ENCODE data around the gene DOC2B. TPM values are rescaled to one million over a fixed set of nuclear protein-coding genes. Genes with fewer than 3 reads are reported as not detected.

DOC2B gene
- total RNA-seq, 2 experiments from 2014 or later = not detected

GRCh38 chr17:159609-160008, 21.8 kb downstream of the DOC2B start:
- ATAC-seq (no peak), DNase-seq (no peak)
- Mint-ChIP-seq H3K36me3 (ENCODE audit: low read depth) (no peaks in the 10 kb centered on the region), H3K4me3 (no peak overlapping the region), H3K27me3 (peaks cover 2% of the 10 kb centered on the region), H3K4me1 (ENCODE audit: low read depth) (no peaks in the 10 kb centered on the region), H3K9me3 (no peaks in the 10 kb centered on the region), H3K27ac (no peak overlapping the region)
- ChIA-PET CTCF (no interaction called here), POLR2A (no interaction called here)
- TF ChIP-seq CTCF (IDR thresholded peaks at IDR 0.05) = no peak
- intact Hi-C loops (cut with micrococcal nuclease) = no loop called here

- no peaks in the 10 kb centered on the region for H3K36me3 Mint-ChIP-seq (ENCODE audit: low read depth)
- no peak overlapping the region for H3K4me3 Mint-ChIP-seq
- H3K27ac Mint-ChIP-seq = no peak overlapping the region
- H3K27me3 Mint-ChIP-seq = peaks cover 2% of the 10 kb centered on the region
- DNase-seq (no peak), ATAC-seq (no peak)
- TF ChIP-seq CTCF (IDR thresholded peaks at IDR 0.05) = no peak
- ChIA-PET CTCF (no interaction called here), POLR2A (no interaction called here)
- intact Hi-C loops (cut with micrococcal nuclease) = no loop called here
- no peaks in the 10 kb centered on the region for H3K9me3 Mint-ChIP-seq
- no peaks in the 10 kb centered on the region for H3K4me1 Mint-ChIP-seq (ENCODE audit: low read depth)
Observed at GRCh38 chr17:158379-158778, 23.1 kb downstream of the DOC2B start.

GRCh38 chr17:157901-158300, 23.5 kb downstream of the DOC2B start:
- ChIA-PET CTCF (no interaction called here), POLR2A (no interaction called here)
- no peak for ATAC-seq
- DNase-seq = no peak
- intact Hi-C loops (cut with micrococcal nuclease) = no loop called here
- H3K27ac Mint-ChIP-seq = no peak overlapping the region
- TF ChIP-seq CTCF (IDR thresholded peaks at IDR 0.05) = no peak
- no peak overlapping the region for H3K4me3 Mint-ChIP-seq
- H3K9me3 Mint-ChIP-seq = no peaks in the 10 kb centered on the region
- peaks cover 2% of the 10 kb centered on the region for H3K27me3 Mint-ChIP-seq
- H3K36me3 Mint-ChIP-seq (ENCODE audit: low read depth) = no peaks in the 10 kb centered on the region
- no peaks in the 10 kb centered on the region for H3K4me1 Mint-ChIP-seq (ENCODE audit: low read depth)

- no peak for TF ChIP-seq CTCF (IDR thresholded peaks at IDR 0.05)
- Mint-ChIP-seq H3K4me1 (ENCODE audit: low read depth) (no peaks in the 10 kb centered on the region), H3K4me3 (no peak overlapping the region), H3K27ac (no peak overlapping the region), H3K27me3 (peaks cover 2% of the 10 kb centered on the region), H3K9me3 (no peaks in the 10 kb centered on the region), H3K36me3 (ENCODE audit: low read depth) (no peaks in the 10 kb centered on the region)
- POLR2A ChIA-PET = no interaction called here
- CTCF ChIA-PET = interaction anchor here (1.3 kb wide), 1 partner anchor 8 kb away, joined by 3 read pairs; no protein-coding TSS in a partner anchor
- ATAC-seq (no peak), DNase-seq (no peak)
- intact Hi-C loops (cut with micrococcal nuclease) = no loop called here
Observed at GRCh38 chr17:156946-157345, 24.5 kb downstream of the DOC2B start.

- intact Hi-C loops (cut with micrococcal nuclease) = no loop called here
- no peak for TF ChIP-seq CTCF (IDR thresholded peaks at IDR 0.05)
- no peak overlapping the region for H3K4me3 Mint-ChIP-seq
Observed at GRCh38 chr17:156094-156621, 25.3 kb downstream of the DOC2B start.

More at GRCh38 chr17:156094-156621, 25.3 kb downstream of the DOC2B start:
- POLR2A ChIA-PET = no interaction called here
- ATAC-seq (no peak), DNase-seq (no peak)
- Mint-ChIP-seq H3K9me3 (no peaks in the 10 kb centered on the region), H3K27me3 (peaks cover 2% of the 10 kb centered on the region), H3K27ac (no peak overlapping the region), H3K36me3 (ENCODE audit: low read depth) (no peaks in the 10 kb centered on the region), H3K4me1 (ENCODE audit: low read depth) (no peaks in the 10 kb centered on the region)
- CTCF ChIA-PET = interaction anchor here (1.3 kb wide), 1 partner anchor 9 kb away, joined by 3 read pairs; no protein-coding TSS in a partner anchor
